Measurements from ENCODE around the gene PDE4D. TPM values are rescaled to one million over a fixed set of nuclear protein-coding genes. Genes with fewer than 3 reads are reported as not detected.

Gene PDE4D
- total RNA-seq, 1 donor from 2014 or later, result 7.6 TPM

DNA sequence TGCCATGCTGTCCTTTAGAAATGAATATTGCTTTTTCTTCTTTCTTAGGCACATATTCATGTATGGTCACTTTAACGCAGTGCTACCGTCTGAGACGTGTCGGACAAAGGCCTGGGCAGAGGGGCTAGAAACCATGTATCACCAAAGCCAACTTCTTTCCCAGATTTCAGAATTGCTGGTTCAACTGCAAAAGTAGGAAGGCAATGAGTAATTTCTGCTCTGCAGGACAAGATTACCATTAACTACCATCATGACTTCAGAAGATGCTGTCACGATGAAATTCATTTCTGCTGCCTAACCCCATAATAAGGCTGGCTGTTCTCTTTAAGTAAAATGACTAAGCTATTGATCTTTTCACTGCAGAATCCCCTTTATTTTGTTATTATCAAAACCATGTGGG is 306.7 kb downstream of the PDE4D start:
- Mint-ChIP-seq H3K4me3 (ENCODE audit: low read depth) (no peak overlapping the region), H3K27me3 (peaks cover 3% of the 10 kb centered on the region), H3K9me3 (ENCODE audit: low read depth) (no peaks in the 10 kb centered on the region), H3K27ac (no peak overlapping the region), H3K36me3 (ENCODE audit: insufficient read depth) (no peaks in the 10 kb centered on the region), H3K4me1 (ENCODE audit: low read depth) (peaks cover 11% of the 10 kb centered on the region)
- DNase-seq (ENCODE audit: low spot score, unreplicated experiment), result no peak
- TF ChIP-seq CTCF (IDR thresholded peaks at IDR 0.05; ENCODE audit: unreplicated experiment), result no peak

GRCh38 chr5:59584858-59585846 is 308.4 kb downstream of the PDE4D start:
- H3K4me1 Mint-ChIP-seq (ENCODE audit: low read depth), result peaks cover 11% of the 10 kb centered on the region
- H3K27me3 Mint-ChIP-seq, result peaks cover 3% of the 10 kb centered on the region
- no peak overlapping the region for H3K4me3 Mint-ChIP-seq (ENCODE audit: low read depth)
- TF ChIP-seq CTCF (IDR thresholded peaks at IDR 0.05; ENCODE audit: unreplicated experiment), result no peak
- H3K9me3 Mint-ChIP-seq (ENCODE audit: low read depth), result no peaks in the 10 kb centered on the region
- no peak for DNase-seq (ENCODE audit: low spot score, unreplicated experiment)
- H3K27ac Mint-ChIP-seq, result no peak overlapping the region
- no peaks in the 10 kb centered on the region for H3K36me3 Mint-ChIP-seq (ENCODE audit: insufficient read depth)

- TF ChIP-seq CTCF (IDR thresholded peaks at IDR 0.05; ENCODE audit: unreplicated experiment), result no peak
- Mint-ChIP-seq H3K27ac (no peak overlapping the region), H3K9me3 (ENCODE audit: low read depth) (no peaks in the 10 kb centered on the region), H3K4me3 (ENCODE audit: low read depth) (no peak overlapping the region), H3K27me3 (peaks cover 3% of the 10 kb centered on the region), H3K36me3 (ENCODE audit: insufficient read depth) (no peaks in the 10 kb centered on the region), H3K4me1 (ENCODE audit: low read depth) (peaks cover 11% of the 10 kb centered on the region)
- no peak for DNase-seq (ENCODE audit: low spot score, unreplicated experiment)
Observed at GRCh38 chr5:59583810-59584562, 309.5 kb downstream of the PDE4D start.

DNA sequence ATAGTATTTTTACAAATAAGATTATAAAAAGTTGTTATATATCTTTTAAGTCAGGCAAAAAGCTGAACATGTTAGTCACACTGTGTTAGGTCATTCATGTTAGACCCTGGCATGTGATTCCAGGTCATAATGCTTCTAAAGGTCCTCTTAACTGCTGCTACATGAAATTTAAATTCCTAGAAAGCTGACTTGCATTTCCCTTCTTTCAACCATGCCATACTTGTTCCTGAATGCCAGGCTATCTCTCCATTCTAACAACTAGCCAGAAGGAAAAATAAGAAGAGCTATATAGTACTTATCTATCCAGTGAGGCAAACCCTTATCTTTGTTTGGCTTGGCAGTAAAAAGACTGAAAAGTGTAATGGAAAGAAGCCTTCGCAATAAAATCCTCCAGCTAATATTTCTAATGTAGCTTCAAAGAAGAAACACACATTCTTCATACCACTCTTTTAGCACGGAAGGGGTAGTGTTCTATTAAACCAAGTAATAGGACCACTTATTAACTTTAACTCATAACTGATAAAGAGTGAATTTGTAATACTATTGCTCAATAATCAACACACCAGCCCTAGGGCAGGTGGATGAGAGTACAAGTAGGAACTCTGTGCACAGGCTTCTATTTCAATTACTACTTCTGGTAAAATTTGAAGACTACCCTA is 310.2 kb downstream of the PDE4D start:
- no peak for TF ChIP-seq CTCF (IDR thresholded peaks at IDR 0.05; ENCODE audit: unreplicated experiment)
- no peaks in the 10 kb centered on the region for H3K9me3 Mint-ChIP-seq (ENCODE audit: low read depth)
- no peak overlapping the region for H3K27ac Mint-ChIP-seq
- DNase-seq (ENCODE audit: low spot score, unreplicated experiment), result no peak
- H3K4me3 Mint-ChIP-seq (ENCODE audit: low read depth), result no peak overlapping the region
- no peaks in the 10 kb centered on the region for H3K36me3 Mint-ChIP-seq (ENCODE audit: insufficient read depth)
- peaks cover 11% of the 10 kb centered on the region for H3K4me1 Mint-ChIP-seq (ENCODE audit: low read depth)
- H3K27me3 Mint-ChIP-seq, result peaks cover 3% of the 10 kb centered on the region

- Mint-ChIP-seq H3K4me1 (ENCODE audit: low read depth) (peaks cover 7% of the 10 kb centered on the region), H3K27me3 (peaks cover 3% of the 10 kb centered on the region), H3K36me3 (ENCODE audit: insufficient read depth) (no peaks in the 10 kb centered on the region), H3K4me3 (ENCODE audit: low read depth) (no peak overlapping the region), H3K9me3 (ENCODE audit: low read depth) (no peaks in the 10 kb centered on the region), H3K27ac (no peak overlapping the region)
- no peak for TF ChIP-seq CTCF (IDR thresholded peaks at IDR 0.05; ENCODE audit: unreplicated experiment)
- DNase-seq (ENCODE audit: low spot score, unreplicated experiment), result no peak
Observed at GRCh38 chr5:59582746-59583145, 310.8 kb downstream of the PDE4D start.

Measured in progenitor cell of endocrine pancreas (in vitro differentiated cells).